ENCODE results near the gene TRERF1.

Gene TRERF1

DNA sequence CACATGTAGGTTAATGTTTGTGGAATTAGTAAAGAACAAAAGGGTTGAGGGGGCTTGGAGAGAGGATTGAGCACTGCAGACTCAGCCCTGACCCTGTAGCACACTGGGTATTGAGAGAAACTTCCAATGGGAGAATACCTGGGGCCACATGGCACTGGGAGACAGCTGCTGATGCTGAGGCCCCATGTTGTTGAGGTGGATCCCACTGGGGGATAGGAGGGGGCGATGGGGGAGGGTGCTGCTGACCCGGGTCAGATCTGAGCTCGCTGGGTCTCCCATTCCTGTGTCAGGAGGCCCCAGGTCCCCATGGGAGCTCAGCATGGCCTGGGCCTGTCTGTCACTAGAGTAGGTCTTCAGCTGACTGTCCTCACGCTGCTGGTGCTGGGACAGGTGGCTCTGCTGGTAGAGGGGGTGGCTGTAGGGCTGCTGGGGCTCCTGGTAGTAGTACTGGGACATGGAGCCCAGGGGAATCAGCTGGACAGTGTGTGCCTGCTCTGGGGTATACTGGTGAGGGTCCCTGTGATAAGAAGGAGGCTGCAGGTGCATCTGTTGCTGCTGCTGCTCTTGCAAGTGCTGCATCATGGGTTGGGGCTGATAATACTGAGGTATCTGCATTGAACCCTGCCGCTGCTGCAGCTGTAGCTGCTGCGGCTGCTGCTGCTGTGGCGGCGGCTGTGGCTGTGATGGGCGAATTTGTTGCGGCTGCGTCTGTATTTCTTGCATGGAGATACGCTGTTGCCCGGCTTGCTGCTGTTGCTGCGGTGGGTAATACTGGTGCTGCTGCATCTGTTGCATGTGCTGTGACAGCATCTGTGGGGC, 183.5 kb downstream of the TRERF1 start:
- no peak for DNase-seq
- TF ChIP-seq GATA1 (IDR thresholded peaks at IDR 0.05; ENCODE audit: low read depth, low read length) (no peak), POLR2A (IDR thresholded peaks at IDR 0.05; ENCODE audit: low read length) (no peak)

DNA sequence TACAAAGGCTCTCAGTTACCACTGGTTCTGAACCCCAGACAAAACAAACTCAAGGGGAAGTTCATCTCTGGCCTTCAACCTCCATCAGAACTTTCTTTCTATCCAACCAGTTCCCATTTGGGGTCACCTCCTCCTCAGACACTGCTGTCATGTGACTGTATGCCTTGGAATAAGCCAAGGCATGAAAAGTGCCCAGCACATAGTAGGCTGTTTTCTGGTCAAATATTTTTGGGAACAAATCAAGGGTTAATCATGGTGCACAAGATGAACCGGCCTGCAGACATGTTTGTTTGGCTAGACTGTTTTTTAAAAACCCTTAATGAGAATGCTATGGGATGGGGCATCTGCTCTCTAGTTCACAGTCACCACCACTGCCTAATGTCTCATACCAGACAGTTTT, 185.2 kb downstream of the TRERF1 start:
- DNase-seq = no peak
- TF ChIP-seq POLR2A (IDR thresholded peaks at IDR 0.05; ENCODE audit: low read length) (no peak), GATA1 (IDR thresholded peaks at IDR 0.05; ENCODE audit: low read depth, low read length) (no peak)

DNA sequence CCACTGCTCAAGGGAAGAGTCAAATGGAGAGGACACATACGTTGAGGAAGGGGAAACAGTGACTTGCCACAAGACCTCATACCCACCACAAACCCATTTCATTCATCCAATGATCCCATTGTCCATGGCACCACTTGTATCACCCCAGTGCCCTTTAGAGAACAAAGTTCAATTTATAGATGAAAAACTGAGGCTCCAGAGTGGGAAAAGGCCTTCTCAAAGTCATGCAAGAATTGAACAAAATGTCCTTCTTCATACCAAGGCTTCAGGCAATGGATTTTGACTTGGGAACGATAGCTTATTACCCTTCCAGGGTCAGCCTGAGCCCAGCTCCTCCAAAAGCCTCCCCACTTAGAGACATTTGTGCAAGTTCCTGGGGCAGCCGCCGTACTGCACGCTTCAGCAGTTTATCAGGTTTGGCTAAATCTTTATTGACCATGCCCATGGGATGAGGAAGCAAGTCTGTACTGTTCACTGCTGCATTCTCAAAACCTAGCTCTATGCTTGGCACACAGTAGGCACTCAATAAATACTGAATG, 186.8 kb downstream of the TRERF1 start:
- no peak for TF ChIP-seq POLR2A (IDR thresholded peaks at IDR 0.05; ENCODE audit: low read length)

DNA sequence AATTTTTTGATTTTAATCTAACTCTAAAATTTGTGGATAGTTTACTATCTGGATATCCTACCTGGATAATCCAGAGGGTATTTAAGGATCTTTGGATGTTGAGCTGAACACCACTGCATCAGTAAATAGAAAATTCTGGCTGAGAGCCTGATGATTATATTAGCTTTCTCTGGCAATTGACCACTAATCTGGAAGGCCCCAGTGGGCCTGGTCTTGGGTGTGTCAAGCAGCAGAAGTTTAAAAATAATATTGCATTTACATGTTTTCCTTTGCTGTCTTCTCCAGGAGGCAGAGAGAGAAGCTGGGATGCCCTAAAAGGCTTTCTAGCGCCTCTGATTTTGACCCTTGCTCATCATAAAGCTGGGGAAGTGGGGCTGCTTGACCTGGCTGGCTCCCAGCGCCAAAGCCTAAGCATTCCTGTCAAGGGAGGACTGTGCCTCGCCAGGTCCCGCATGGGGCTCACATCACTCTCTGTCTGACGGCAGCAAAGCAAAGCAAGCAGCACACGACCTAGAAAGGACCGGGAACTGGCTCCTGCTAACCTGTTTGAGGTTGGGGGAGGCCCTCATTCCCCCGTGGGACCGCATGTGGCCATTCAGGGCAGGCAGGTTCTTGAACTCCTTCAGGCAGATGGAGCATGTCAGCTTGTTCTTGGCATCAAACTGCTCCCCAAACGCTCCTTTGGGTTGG, 187.4 kb downstream of the TRERF1 start:
- TF ChIP-seq POLR2A (IDR thresholded peaks at IDR 0.05; ENCODE audit: low read length) (no peak), GATA1 (IDR thresholded peaks at IDR 0.05; ENCODE audit: low read depth, low read length) (no peak)
- no peak for DNase-seq

More for the DNA sequence above, 186.8 kb downstream of the TRERF1 start:
- no peak for DNase-seq

DNA sequence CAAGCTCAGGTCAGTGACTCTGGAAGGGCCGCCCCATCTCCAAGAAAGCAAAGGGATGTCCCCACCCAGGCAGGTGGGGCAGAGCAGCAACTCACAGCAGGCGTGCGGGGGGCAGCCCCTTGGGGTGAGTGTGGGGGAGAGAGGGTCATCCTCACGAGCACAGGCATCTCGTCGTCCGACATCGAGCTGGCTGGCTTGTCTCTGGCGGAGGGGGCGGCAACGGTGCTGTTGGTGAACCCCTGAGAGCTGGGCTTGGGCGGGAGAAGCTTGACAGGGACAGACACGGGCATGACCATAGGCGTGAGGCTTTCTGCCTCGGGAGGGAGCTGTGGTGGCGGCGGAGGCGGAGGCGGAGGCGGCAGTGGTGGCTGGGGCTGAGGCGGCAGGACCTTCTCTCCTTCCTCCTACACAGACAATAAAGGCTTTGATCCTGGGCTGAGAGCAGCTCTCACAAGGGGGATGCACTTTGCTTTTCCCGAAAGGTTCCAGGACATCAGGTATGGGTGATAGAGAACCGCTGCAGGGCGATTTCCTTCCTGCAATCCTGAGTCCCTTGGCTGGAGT, 188.5 kb downstream of the TRERF1 start:
- no peak for DNase-seq

DNA sequence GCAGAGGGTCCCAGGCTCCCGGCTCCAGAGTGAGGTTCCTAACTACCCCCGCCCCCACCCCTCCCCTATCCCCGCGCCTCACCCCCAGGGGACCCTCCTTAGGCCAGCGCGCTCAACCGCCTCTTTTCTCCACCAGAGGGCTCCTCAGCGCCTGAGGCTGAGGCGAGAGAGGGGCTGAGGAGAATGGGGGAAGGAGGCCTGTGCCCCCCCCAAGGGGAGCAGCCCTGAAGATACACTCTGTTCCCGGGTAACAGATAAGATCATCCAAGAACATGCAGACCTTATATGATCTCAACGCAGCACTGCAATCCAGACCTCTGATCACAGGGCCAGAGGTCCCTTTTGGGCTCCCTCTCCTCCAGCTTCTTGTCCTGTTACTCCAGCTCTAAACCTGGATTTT, 190.8 kb downstream of the TRERF1 start:
- TF ChIP-seq POLR2A (IDR thresholded peaks at IDR 0.05; ENCODE audit: low read length) (no peak), GATA1 (IDR thresholded peaks at IDR 0.05; ENCODE audit: low read depth, low read length) (no peak)
- DNase-seq = peak; percentile 20 to 36

More for the DNA sequence above, 188.5 kb downstream of the TRERF1 start:
- TF ChIP-seq POLR2A (IDR thresholded peaks at IDR 0.05; ENCODE audit: low read length) (no peak), GATA1 (IDR thresholded peaks at IDR 0.05; ENCODE audit: low read depth, low read length) (no peak)

DNA sequence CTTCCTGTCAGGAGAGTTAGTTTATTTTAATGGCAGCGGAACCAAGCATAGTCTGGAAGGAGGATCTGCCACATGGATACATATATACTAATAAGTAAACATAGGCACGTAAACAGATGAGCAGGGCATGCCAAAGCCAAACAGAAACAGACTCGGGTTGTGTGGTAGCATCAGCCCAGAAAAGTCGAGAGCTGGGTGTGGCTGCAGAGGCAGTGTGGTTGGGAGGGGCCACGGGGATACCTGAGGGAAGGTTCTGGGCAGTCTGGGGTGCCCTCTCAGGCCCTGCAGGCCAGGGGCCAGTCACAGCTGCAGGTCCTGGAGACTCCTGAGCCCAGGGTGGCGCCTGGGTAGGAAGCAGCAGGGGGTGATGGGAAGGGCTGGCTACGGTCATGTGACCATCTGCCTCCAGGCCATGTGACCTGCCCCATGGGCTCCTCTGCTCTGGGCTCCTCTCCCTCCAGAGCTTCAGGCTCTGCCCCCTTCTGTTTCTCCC, 191.3 kb downstream of the TRERF1 start:
- peak; percentile 29 to 44 for DNase-seq
- TF ChIP-seq POLR2A (IDR thresholded peaks at IDR 0.05; ENCODE audit: low read length) = no peak
- TF ChIP-seq GATA1 (IDR thresholded peaks at IDR 0.05; ENCODE audit: low read depth, low read length) = no peak

DNA sequence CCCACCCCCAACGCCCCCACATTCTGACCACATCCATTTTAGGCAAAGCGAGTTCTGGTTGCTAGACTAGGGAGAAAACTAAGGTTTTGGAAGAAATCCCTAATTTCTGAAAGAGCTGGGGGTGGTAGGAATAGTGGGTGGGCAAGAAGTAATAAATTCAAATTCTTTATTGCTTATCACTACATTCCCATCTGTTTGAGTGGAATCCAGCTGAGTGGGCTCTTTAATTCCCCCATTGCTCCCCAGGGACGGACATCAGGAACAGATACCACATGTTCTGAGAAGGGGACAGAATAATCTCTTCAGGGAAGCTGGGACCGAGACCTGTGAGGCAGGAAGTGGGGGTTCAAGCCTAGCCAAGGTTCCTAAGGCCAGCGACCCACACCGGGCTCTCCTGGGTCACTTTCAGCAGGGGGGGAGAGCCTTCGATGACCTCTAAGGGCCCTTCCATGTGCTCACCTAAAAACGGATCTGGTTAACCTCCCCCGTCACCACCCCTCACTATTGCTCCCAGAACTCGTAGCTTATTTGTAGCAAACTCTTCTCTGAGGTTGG, 191.8 kb downstream of the TRERF1 start:
- TF ChIP-seq POLR2A (IDR thresholded peaks at IDR 0.05; ENCODE audit: low read length) (no peak), GATA1 (IDR thresholded peaks at IDR 0.05; ENCODE audit: low read depth, low read length) (no peak)

DNA sequence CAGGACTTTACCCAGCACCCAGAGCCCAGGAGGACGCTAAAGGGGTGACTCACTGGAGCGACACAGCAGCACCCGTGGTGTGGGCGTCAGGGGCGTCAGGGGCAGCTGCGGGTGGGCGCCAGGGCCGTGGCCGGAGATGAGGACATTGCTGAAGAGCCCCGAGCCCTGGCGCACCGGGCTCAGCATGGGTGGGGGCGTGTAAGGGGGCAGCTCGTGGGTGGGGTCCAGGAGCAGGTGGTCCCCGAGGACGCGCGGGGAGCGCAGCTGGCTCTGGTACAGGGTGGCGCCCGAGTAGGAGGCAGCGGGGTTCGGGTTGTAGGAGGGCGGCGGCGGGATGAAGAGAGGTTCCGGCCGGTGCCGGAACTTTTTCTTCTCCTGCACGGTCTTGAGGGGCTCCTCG, 192.4 kb downstream of the TRERF1 start:
- DNase-seq = no peak
- TF ChIP-seq GATA1 (IDR thresholded peaks at IDR 0.05; ENCODE audit: low read depth, low read length) (no peak), POLR2A (IDR thresholded peaks at IDR 0.05; ENCODE audit: low read length) (no peak)

More for the DNA sequence above, 191.8 kb downstream of the TRERF1 start:
- DNase-seq = no peak

DNA sequence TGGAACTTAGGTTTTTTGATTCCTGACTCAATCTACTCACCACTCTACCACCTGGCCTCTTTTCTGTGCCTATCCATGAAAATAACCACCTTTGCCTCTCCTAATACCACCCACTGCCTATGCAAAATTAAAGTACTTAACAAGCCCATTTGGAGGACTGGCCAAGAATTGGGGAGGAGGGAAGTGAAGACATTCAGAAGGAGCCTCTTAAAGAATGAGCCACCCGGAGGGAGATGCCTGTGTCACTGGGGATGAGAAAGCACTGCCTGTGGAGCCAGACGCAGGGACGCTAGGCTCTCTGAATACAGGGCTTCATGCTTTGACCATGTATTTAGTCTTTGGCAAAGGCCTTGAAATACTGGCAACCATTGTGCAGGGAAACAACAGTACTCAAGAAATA, 194.1 kb downstream of the TRERF1 start:
- no peak for DNase-seq

DNA sequence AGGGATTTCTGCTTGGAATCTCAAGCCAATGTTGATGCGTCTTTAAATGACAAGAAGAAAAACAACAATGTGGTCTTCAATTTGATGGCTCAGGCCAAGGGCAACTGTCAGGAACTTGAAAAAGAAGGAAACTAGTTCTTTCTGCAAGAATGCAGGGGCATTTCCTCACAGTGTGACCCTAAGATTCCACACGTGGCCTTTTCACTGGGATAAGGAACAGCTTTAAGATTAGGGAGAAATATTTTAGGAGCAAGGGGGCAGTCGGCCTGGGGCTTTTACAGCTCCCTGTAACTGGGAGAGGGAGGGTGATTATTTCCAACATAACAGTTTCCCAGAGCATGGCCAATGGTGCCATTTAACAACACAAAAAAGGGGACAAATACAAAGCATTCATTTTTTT, 194.7 kb downstream of the TRERF1 start:
- DNase-seq = no peak
- no peak for TF ChIP-seq POLR2A (IDR thresholded peaks at IDR 0.05; ENCODE audit: low read length)
- TF ChIP-seq GATA1 (IDR thresholded peaks at IDR 0.05; ENCODE audit: low read depth, low read length) = no peak

More for the DNA sequence above, 194.1 kb downstream of the TRERF1 start:
- no peak for TF ChIP-seq GATA1 (IDR thresholded peaks at IDR 0.05; ENCODE audit: low read depth, low read length)
- no peak for TF ChIP-seq POLR2A (IDR thresholded peaks at IDR 0.05; ENCODE audit: low read length)

DNA sequence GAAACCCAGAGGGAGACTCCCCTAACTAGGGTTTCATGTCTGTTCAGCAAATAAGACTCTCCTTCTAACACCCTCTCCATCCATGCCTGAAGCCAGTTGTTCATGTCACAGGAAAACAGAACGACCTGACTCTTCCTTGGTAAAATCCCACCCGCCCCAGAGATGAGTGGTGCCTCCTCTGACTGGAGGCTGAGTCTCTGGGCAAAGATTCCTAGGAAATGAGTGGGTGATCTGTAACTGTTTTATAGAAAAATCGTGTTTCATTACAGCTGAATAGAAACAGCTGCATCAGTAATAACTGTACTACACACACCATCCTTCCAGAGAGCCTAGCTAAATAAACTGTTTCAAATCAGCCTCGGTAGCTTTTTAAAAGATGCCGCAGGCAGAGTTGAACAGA, 196.7 kb downstream of the TRERF1 start:
- no peak for DNase-seq
- TF ChIP-seq POLR2A (IDR thresholded peaks at IDR 0.05; ENCODE audit: low read length) = no peak

DNA sequence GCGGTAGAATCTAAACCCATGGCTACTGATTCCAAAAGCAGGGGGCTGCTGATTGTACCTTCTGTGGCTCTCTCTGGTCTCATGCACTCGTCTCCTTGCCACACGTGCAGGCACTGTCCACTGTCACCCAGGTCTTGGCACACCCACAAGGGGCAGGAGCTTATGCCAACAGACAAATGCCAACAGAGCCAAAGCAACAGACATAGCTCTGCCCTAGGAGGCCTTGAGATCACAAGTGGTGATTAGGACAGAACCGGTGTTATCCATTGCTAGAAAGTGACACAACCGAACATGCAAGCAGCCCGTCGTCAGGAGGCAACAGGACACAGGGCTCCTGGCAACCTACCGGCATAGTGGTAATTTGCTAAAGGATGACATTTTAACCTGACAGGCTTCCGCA, 197.2 kb downstream of the TRERF1 start:
- no peak for DNase-seq
- TF ChIP-seq POLR2A (IDR thresholded peaks at IDR 0.05; ENCODE audit: low read length) (no peak), GATA1 (IDR thresholded peaks at IDR 0.05; ENCODE audit: low read depth, low read length) (no peak)
